Cerebellar cortex (tissue), 1 donor: ENCODE results near the gene SEZ6L.

Experiments used
- DNase-seq: peaks from one replicate; pipeline ENCODE4 v3.0.0-alpha.2; 2015; ENCODE audit warnings: low spot score

Gene SEZ6L

DNA sequence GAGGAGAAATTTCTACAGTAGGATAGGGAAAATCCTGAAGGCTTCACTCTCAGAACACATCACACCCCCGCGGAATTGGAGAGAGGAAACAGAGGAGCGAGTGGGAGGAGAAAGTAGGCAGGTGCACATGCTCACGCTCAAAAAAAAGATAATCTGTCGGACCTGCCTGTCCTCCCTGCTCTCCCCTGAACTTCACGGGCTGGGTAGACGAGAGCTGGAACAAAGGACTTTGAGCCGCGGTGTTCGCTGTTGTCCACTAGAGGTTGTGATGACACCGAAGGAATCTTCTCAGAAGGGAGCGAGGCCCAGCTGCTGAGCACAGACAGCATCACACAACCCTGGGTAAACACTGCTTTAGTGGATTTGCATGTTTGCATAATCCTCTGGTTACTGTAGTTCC lies 5.0 kb downstream of the SEZ6L start:
- DNase-seq, result peak; percentile 70

DNA sequence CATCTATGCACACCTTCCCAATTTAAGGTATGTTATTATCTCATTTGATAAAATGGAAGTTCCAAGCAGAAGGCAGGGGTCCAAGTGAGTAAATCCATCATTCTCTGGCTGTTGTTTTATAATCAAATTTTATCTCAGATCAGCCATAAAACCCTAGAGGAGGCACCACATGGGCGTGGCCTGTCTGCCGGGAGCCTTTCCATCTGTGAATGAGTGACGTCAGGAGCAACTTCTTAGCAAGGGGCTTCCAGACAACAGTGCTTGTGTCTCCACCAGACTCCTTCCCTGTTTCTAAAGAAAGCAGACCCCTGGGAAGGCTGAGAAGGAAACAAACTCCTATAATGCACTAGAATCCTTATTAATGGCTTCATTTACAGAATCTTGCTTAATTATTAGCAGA lies 13.5 kb downstream of the SEZ6L start:
- DNase-seq, result no peak

DNA sequence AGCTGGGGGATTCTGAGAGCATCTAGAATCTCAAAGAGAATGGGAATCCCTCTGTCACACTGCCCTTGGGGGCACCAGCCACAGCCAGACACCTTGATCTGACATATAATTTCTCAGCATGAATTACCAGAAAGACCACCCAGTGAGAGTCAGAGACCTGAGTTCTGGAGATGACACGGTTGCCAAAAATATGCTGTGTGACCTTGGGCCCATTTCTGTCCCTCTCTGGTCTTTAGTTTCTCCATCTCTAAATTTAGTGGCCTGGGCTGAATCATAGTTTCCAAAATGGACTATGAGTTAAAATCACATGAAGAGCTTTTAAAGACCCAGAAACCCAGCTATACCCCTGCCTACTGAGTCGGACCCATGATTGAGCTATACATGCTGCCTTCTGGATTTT lies 15.9 kb downstream of the SEZ6L start:
- no peak for DNase-seq

DNA sequence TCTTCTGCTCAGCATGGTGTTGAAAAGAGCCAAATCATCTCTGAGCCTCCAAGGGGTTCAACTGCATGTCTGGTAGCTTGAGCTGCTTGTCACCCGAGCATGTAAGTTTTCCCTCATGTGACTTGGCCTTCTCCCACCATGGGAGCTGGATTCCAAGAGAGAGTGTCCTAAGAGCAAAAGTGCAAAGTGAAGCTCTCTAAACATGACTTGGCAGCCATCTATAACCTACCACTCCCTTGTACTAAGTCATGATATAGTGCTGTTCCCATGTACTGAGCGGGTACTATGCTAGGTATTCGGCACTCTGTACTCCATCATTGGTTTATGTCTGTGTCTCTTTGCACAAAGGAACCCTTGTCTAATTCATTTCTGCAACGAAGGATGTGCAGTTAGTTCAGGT lies 19.1 kb downstream of the SEZ6L start:
- DNase-seq, result no peak

DNA sequence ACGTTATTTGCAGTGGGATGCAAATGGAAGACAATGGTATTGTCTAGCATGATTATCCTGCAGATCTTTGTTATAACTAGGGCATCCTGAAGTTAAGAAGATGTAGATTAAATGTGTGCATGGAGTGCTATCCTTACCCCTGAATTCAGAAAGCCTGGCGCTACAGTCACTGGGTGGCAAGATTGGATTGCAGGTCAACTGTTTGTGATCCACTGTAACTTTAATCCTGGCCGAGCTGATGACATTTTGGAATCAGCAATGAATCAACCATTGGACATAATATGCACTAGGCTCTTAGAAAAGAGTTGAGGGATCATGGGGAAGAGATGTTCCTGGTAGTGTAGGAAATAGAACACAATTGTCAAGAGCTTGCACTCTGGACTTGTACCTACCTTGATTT lies 25.1 kb downstream of the SEZ6L start:
- DNase-seq, result no peak

DNA sequence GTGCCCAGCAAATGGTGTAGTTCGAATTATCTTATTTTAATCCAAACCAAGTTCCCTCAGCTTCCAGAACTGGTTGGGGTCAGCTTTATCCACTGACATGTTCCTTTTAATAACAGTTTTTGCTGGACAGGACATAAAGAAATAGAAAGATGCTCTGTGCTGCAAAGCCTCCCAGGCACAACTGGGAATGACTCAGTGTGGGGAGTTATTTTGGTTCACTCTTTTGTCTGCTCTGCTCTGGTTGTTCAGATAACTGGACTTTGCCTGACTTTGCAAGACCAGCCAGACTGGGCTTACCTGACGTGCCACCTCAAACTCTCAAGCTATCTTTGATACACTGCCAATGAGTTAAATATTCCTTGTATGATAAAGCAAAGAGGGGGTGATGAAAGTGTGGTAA lies 25.6 kb downstream of the SEZ6L start:
- DNase-seq, result no peak

DNA sequence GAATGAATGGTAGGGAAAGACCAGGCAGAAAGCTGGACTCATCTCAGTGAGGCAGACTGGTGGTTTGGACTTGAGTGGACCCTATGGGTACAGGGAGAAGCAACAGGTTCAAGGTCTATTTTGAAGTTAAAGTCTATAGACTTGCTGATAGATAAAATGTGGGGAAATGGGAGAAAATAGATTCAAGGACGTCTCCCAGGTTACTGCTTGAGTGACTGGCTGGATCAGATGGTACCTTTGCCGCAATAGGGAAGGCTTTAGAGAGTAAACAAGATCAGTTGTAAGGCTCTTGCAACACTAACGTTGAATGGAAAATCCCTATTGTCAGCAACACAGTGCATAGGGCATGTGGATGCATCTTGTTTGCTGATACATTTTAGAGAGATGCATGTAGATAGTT lies 27.4 kb downstream of the SEZ6L start:
- no peak for DNase-seq

DNA sequence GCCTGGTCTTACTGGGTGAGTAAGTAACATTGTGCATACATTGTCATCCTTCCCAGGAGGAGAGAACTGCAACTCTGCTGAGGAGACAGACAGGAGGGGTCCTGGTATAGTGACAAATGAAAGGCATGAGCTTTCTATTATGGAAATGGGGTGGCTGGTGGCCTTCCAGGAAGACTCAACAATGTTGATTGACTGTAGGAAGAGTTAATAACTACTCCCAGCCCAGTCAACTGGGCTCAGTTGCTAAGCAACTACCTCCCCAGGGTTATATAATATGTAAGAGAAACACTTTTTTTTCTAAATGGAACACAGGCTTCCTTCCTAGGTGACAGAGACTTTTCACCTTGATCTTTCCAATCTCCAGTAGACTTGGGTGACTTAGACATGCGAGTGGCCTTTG lies 28.2 kb downstream of the SEZ6L start:
- DNase-seq, result no peak

DNA sequence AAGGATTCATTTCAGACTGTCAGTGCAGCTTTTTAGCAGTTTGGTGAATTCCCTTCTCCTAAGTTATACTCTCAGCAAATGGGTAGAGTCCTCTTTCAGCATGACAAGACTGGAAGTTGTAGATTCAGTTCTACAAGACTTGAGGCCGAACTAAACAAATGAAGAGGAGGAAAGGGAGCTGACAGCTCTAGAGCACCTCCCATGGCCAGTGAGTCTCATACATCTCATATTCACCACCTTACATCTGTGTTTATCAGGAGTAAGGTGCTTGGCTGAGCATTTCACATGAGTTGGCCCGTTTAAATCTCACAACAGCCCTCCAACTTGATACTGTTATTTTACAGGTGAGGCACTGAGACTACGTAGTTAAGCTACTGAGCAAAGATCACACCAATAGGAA lies 30.4 kb downstream of the SEZ6L start:
- DNase-seq, result no peak

DNA sequence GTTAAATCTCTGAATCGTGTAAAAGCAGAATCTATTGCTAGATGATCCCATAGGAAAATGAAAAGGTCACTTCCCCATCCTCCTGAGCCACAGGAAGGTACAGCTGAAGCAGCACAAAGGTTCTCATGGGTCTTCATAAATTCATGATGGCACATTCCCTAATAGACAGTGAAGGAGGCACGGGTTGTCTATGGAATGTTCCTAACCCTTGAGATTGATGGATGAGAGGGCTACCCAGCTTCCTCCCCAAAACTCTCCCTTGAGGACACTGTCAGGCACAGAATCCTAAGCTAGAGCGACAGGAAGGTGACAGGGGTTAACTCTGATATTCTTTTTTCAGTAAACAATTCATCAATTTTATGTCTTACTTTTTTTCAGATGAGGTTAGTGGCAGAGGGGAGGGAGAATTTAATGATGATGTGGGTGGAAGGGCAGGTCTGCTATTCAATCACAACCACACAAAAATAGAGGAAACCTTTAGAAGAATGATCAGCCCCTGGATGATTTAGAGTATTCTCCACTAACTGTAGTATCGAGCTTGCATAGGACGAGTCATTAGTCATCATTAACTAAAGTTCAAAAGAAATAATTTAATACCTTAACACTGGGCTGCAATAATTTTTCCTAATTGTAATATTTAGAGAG lies 33.1 kb downstream of the SEZ6L start:
- no peak for DNase-seq

DNA sequence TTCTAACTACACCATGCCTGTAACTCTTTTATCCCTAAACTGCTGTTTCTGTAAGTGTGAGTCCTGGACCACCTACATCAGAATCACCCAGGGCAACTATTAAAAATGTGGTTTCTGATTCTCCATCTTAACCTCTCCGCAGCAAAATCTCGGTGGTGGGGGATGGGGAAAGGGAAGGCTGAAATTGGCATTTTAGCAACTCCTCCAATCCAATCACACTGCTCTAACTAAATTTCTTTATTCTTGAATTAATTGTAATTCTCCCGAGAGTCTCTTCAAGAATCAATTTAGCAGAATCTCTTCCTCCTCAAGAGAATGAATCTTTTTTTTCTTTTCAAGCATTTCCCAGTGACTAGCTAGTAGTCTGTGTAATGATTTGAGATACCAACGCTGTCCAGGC lies 36.2 kb downstream of the SEZ6L start:
- DNase-seq, result no peak

DNA sequence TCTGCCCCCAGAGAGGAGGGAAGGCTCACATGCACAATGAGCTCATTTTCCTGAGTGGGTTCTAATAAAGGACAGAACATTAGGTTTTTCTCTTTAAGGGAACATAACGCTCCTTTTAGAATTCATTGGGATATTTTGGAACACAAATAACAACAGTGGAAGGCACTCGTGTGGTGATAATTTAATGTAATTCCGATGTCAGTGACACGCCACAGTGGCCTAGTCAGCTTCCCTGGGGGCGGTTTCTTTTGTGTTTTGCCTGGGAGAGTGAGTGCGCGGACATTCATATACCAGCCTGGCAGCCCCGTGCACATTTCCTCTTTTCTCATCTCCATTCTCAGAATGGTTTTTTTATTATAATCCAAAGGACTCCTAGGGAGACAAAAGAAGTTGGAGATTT lies 41.1 kb downstream of the SEZ6L start:
- no peak for DNase-seq

DNA sequence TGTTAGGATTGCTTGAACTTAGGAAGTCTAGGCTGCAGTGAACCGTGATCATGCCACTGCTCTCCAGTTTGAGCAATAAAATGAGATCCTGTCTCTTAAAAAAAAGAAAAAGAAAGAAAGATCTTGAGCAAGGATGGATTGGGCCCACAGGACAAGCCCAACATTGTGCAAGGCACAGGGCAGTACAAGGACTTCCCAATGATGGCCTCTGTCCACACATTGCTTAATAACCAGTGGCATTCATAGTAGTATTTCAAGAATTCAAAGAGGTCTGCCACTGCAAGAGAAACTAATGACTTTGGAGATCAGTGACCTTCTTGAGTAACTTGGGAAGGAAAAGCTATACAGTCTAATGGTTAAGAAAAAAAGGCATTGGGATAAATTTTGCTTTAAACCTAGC lies 44.6 kb downstream of the SEZ6L start:
- no peak for DNase-seq

DNA sequence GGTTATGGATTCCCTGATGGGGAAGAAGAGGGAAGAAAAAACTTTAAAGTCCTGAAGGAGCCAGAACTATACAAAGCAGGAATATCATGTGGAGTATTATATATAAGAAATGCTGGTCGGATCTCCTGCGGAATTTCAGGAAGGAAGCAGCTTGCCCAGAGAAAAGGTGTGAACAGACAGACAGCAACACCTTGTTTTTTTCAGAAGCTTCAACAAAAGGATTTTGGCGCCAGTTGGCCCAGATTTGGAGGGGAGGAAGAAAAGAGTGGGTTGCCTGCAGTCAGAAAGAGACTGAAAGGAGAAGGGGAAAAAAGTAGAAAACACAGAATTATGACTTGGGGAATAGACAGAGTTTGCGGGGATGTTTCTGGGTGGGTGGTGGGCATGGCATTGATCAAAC lies 45.2 kb downstream of the SEZ6L start:
- no peak for DNase-seq

DNA sequence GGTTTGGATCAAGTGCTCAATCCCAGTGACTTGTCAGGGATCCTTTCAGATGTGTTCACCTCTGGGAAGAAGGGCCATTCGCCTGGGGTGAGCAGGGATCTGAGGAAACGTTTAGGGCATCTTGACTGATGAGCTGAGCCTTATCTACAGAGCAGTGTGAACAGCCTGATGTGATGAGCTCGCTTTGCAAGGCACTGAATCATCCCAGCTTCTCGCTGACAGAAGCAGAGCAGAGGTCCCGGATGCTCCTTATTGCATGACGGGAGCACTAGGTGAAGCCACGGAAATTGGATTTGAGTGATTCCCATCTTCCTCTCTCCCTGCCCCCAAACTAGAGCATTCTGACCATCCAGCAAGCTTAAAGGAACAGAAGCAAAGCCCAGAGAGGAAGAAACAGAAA lies 46.5 kb downstream of the SEZ6L start:
- no peak for DNase-seq

DNA sequence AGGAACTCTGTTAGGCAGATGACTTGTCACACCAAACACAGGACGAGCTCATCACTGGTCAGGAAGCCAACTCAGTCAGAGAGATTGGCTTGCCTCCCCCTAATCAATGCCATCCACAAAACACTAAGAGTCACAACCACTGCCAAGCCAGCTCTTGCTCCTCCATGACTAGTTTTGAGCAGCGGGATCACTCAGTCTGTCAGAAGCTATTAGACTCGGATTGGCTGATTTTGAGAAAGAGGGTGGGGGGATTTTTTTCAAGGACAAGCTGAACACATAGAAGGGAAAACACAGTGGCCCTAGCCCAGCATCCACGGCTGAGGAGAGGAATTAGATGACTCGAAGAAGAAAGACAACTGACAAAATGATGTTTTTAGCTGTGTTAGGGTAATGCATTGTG lies 55.9 kb downstream of the SEZ6L start:
- no peak for DNase-seq

DNA sequence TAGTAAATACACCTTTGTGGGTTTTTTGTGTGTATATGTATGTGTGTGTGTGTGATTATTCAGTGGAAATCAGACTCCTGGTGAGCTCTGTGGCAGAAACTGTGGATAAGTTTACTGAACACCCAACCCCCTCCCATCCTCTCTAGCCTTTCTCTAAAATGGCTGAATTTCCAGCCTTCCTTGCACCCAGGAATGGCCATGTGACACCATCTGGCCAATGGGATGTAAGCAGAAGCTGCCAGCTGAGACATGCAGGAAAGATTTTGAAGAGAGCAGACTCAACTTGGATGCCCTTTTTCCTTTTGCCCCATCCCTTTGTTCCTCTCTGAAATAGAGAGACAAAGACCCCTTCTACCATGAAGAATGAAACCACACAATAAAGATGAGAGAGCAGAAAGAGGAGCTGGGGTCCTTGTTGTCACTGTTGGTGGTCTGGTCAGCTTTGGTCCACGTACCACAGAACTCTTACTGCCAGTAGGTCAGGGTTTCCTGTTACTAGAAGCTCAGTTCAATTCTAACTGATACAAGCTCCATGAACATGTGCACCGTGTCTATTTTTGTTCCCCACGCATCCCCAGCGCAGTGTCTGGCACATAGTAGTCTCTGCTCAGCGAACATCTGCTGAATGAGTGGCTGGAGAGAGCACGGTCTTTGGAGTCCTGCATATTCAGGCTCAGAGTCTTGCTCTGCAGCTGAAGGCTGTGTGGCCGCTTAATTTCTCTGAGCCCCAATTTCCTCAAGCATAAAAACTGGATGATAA lies 57.5 kb downstream of the SEZ6L start:
- no peak for DNase-seq

DNA sequence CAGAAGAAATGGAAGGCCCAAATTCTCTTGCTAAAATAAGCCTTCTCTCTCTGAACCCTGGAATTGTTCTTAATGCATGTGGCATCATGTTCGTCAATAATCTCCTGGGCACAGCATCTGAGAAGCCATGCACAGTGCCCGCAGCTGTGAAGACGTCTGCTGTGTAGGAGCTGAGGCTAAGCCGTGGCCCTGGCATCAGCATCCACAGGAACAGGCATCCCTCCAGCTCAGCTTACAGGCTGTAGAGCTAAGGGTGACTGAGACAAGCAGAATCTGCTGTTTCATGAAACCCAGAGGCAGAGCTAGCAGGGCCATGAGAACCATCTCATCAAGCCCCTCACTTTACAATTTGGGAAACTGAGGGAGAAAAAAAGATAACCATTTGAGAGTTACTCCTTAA lies 60.6 kb downstream of the SEZ6L start:
- no peak for DNase-seq

DNA sequence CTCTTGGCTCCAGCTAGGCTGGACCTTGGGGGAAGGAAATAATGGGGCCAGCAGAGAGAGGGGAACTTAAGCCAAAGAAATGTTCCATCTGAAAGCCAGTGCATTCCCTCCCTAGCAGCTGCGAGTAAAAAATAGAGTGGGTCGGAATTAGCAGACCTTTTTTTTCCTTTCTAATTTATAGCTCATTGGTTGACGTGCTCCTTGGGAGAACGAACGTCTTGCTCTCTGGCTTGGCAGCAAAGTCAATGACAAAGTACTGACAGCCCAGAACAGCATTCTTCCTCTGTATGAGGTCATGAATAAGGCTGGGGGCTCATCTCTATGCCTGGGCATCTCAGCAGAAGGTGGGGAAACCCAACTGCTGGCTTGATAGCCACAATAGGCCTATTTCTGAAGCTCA lies 65.0 kb downstream of the SEZ6L start:
- DNase-seq, result no peak

DNA sequence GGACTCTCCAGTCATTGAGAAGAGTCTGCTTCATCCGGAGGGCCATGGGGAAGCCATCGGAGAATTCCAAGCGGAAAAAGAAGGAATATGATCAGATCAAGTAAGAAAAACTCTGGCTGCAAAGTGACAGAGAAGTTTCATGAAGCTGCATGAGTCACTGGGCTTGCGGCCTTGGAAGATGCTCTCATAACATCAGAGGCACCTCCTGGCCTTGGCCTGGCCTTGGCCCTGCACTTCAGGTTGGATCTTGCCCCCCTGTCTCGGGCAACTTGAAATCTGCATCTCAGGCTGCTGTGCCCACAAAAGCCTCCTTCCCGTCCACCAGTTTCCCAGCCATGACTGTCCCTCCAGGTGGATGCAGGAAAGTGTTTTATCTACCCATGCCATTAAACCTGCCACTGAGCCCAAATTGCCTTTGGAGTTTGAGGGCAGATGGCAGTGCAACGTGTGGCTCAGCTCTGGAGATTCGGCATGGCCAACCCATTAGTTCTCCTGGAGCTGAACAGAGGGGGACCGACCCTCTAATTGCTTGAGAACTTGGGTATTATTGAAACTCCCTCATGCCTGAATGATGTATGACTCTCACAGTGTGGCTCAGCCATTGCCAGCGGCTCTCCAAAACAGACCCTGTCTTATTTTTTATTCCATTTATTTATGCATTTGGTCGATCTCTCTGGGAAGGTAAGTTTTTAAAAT lies 66.7 kb downstream of the SEZ6L start:
- no peak for DNase-seq

DNA sequence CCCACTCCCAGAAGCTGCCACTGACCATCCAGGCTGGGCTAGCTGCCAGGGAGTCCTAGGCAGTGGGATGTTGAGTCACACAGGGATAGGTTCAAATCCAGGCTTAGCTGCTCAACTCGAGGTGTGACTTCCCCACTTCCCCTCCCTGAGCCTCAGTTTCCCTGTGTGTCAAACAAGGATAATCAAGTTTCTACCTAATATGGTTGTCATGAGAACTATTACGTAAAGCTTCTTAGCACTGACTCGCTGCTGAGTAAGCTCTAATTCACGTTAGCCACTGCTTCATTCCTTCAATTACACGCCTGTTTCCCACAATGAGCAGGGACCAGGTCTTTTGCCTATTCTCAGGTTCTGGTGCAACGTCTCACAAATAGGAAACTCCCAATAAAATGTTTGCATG lies 67.7 kb downstream of the SEZ6L start:
- no peak for DNase-seq

DNA sequence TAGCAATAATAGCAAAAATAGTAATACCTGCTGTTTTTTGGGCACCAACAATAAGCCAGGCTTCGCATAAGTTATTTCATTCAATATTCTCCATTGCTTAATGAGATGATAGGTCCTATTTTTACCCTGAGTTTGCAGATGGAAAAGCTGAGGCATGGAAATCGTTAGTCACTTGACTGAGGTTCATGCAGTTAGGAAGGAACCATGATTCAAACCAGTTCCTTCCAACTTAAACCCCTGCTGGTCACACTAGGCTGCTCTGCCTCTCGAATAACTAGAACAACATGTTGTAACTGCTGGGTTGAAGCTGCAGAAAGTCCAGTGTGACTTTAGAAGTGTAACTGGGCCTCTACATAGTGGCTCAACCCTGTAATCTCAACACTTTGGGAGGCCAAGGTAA lies 69.3 kb downstream of the SEZ6L start:
- no peak for DNase-seq

DNA sequence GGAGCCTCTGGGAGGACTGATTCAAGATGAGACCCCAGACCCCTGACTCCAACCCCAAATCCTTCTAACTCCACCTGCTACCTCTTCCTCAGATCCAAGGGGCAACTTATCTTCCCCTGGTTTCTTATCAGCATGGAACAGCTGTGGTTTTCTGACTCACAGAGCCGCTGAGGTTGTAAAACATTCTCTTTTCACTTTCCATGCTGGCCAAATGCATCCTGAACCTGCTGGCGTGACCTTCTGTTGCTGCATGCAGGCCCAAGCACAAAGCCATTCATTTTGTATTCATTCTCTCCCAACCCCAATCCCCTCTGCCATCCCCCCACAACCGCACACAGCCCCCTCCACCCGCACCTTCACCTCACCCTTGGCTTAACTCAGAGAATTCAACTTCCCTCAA lies 70.3 kb downstream of the SEZ6L start:
- DNase-seq, result no peak

DNA sequence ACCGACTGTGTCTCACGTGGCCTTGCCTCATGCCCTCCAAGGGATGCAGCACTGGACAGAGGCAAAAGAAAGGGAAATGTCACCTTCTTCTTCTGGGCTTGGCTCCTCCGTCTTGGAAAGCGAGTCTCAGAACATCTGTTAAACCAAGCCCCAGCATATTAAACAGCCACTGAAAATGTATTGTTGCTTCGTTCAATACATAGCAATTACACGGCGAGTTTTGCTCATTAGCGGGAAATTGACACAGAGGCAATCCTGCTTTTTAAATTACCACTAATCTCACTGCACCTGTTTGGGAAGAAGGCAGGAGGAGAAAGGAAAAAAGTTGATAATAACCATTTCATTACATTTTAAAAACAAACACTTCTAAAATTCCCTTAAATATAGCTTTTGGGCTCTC lies 72.1 kb downstream of the SEZ6L start:
- no peak for DNase-seq
